IPS-15b (cell line): Measurements from ENCODE around the gene KIF3A.

ENCODE experiments used
- H3K27me3 ChIP-seq: one replicate; pipeline ENCODE4 v1.6.1; 2013; ENCODE audit warnings: low read length; ENCODE audit not compliant: control insufficient read depth, insufficient read depth
- H3K36me3 ChIP-seq: one replicate; pipeline ENCODE4 v1.6.1; 2013; ENCODE audit warnings: low read length; ENCODE audit not compliant: control insufficient read depth, insufficient read depth
- H3K4me1 ChIP-seq: one replicate; pipeline ENCODE4 v1.6.1; 2013; ENCODE audit warnings: mild to moderate bottlenecking, low read length; ENCODE audit not compliant: control insufficient read depth, insufficient read depth
- H3K4me3 ChIP-seq: one replicate; pipeline ENCODE4 v1.5.1; 2013; ENCODE audit warnings: low read depth, low read length
- H3K9ac ChIP-seq: one replicate; pipeline ENCODE4 v1.6.1; 2013; ENCODE audit warnings: low read depth, mild to moderate bottlenecking, low read length
- H3K9me3 ChIP-seq: one replicate; pipeline ENCODE4 v1.6.1; 2013; ENCODE audit warnings: mild to moderate bottlenecking, low read length; ENCODE audit not compliant: control insufficient read depth, insufficient read depth

Gene KIF3A

DNA sequence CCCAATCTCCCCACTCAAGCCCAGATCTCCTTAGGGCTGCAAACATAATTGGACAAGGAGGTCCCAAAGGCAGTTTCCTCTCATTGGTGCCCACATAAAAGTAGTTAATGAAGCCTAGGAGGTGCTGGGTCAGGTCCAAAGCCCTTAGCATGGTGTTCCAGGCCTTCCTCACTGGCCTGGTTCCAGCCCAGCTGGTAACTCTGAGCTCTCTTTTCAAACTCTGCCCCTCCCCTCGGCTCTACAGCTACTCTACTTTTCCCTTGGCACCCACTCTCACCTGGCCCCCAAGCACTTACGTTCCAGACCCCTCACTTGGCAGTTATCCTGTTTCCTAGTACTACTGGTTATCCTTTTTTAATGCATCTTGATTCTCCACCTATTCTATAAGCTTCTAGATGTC is 29.8 kb upstream of the KIF3A start:
- Histone ChIP-seq H3K27me3 (no peaks in the 10 kb centered on the region), H3K9me3 (no peaks in the 10 kb centered on the region), H3K9ac (no peak overlapping the region), H3K4me1 (peaks cover 4% of the 10 kb centered on the region), H3K4me3 (no peak overlapping the region), H3K36me3 (peaks cover 8% of the 10 kb centered on the region)

DNA sequence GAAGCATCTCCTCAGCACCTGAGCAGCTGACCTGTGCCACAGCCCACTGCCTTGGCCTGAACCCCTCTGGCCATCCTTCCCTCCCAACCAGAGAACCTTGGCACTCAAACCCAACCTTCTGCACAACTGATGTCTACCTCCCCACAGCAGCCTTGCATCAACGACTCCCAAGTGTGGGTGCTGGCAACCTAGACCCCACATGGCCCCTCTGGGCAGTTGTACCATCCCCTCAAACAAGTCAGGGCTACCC is 29.4 kb upstream of the KIF3A start:
- peaks cover under 1% of the 10 kb centered on the region for H3K4me1 ChIP-seq

DNA sequence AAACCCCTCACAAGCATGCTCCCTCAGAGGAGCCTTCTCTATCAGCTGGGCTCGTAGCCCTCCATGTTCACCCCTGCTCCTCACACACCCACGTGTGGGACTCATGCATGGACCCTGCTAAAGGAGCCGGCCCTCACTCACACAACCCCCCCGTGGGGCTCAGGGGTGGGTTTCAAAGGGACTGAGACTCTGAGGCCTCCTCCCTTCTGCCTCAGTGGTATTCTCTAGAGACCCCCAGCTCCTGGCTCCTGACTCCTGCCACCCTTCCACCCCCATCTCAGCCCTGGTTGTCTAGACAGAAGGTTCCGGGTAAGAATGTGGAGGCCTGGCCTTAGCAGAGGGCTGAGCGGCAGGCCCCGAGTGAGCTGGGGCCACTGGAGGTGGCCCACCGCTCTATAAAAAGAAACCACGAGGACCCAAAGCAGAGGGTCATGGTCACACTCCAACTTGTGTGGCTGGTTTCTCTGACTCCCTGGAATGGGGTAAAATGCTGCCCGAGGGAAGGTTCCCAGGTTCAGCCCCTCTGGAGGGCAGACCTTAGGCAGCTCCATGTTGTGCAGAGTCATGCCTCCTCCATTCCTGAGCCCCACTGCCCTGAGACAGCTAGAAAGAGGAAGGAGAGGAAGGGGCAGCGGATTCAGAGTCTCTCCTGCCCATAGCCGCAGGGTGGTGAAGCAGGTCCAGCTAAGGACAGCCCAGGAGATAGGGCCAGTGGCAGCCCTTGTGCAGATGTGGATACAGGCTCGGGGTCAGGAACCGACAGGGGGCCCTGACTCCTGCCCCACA is 28.9 kb upstream of the KIF3A start:
- no peak overlapping the region for H3K9ac ChIP-seq
- no peaks in the 10 kb centered on the region for H3K4me1 ChIP-seq
- no peaks in the 10 kb centered on the region for H3K27me3 ChIP-seq
- H3K36me3 ChIP-seq, result peaks cover 12% of the 10 kb centered on the region
- H3K9me3 ChIP-seq, result no peaks in the 10 kb centered on the region
- no peak overlapping the region for H3K4me3 ChIP-seq

More for the DNA sequence above, 29.4 kb upstream of the KIF3A start:
- Histone ChIP-seq H3K9me3 (no peaks in the 10 kb centered on the region), H3K36me3 (peaks cover 8% of the 10 kb centered on the region), H3K4me3 (no peak overlapping the region), H3K27me3 (no peaks in the 10 kb centered on the region), H3K9ac (no peak overlapping the region)

DNA sequence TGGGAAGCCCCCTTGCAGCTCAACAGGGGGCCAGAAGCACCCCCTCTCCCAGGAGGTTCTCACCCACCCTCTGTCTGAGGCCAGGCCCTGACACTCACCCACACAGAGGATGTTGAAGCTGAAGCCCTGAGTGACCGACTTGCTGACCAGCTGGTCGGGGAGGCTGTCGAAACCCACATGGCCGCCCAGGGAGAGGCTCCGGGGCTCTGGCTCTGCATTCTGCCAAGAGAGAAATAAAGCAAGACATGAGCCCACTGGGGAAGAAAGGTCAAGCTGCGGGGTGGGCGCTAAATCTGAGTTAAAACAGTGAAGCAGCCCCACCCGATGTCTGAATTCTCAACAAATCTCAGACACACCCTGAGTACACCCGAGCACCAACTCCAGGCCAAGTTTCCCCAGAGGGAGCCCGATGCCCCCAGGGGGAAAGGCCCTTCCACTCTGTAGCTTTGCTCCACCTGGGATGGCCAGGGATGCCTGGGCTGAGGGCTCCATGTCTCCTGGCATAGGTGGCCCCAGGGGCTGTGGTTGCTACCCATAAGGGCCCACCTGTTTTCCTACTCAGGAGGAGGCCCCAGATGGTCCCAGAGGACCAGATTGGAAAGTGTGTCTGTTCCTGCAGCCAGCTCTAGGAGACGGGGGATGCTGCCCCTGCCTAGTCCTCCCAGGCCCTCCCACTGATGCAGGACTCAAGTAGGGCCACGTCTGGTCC is 28.1 kb upstream of the KIF3A start:
- Histone ChIP-seq H3K9me3 (no peaks in the 10 kb centered on the region), H3K4me3 (no peak overlapping the region), H3K4me1 (no peaks in the 10 kb centered on the region), H3K36me3 (peaks cover 12% of the 10 kb centered on the region), H3K27me3 (no peaks in the 10 kb centered on the region), H3K9ac (no peak overlapping the region)

DNA sequence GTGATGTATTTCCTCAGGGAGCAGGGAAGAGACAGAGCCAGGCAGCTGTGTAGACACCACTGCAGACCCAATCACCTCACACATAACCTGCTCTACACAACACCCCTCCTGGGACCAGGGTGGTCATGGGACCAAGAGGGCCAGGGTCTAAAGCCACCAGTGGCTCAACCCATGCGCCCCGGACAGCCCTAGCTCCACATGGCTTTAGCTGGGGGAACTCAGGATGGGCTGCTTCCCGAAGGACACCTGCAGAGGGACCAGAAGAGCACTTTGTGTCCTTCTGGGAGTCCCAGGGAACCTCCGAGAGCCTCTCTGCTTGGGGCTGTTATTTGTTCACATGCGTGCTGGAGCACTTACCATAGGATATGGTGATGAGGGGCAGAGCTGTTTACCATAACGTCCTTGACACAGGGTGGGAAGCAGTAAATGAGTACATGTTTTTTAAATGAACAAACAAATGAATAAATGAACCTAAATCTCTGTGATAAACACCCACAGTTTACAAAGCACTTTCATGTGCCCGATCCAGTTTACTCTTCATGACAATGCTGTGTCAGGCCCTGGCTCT is 27.4 kb upstream of the KIF3A start:
- no peaks in the 10 kb centered on the region for H3K27me3 ChIP-seq
- H3K9ac ChIP-seq, result no peak overlapping the region
- no peaks in the 10 kb centered on the region for H3K4me1 ChIP-seq
- H3K36me3 ChIP-seq, result peaks cover 12% of the 10 kb centered on the region
- H3K9me3 ChIP-seq, result no peaks in the 10 kb centered on the region
- no peak overlapping the region for H3K4me3 ChIP-seq

DNA sequence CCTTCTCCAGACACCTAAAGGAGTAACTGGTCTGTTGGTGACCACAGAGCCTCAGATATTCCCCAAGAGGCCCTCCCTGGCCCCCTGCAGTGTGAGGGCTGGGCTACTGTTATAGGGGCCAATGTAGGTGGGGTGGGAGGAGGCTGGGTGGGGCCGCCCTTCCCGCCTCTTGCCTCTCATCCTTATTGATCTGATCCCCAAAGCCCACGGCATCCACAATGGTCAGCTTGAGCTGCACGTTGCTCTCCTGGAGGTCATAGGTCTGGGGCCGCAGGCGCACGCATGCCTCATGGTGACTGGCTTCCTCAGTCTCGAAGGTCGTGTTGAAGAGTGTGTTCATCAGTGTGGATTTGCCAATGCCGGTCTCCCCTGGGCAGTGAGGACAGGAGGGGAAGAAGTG is 26.7 kb upstream of the KIF3A start:
- Histone ChIP-seq H3K4me1 (no peaks in the 10 kb centered on the region), H3K36me3 (peaks cover 17% of the 10 kb centered on the region), H3K27me3 (no peaks in the 10 kb centered on the region), H3K4me3 (no peak overlapping the region), H3K9me3 (no peaks in the 10 kb centered on the region), H3K9ac (no peak overlapping the region)

DNA sequence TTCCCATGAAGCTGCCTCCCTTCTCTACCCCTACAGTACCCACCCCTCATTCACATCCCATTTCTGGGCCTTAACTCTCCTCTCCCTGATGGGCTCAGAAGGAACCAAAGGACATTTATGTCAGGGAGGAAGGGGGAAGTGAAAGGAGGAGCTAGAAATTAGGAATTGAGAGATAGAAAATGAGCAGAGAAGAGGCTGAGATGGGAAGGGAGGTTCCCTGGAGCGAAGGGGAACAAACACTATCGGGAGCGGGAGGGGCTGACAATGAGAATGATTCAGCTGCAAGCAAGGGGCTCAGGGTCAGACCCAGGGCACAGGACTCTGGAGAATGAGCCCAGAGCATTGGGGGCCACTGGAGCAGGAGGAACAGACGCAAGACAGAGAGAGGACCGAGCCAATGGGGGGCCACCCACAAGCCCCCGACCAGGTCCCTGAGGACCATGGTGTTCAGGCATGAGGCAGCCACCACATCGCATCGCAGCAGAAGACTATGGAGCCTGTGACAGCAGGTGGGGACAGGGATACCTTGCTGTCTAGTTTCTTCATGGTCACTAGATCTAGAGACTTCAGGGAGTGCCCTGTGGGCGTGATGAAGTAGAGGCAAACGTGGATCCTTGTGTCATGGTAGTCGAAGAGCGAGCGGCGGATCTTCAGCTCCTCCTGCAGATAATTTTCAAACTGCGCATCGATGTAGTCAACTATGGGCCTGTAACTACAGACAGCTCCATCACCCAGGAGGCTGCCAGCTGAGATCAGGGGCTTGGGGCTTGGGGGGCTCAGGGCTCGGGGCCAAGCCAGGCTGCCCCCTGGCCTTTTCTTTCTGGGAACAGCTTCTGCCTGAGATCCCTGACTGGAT is 26.1 kb upstream of the KIF3A start:
- H3K4me1 ChIP-seq, result no peaks in the 10 kb centered on the region
- no peaks in the 10 kb centered on the region for H3K9me3 ChIP-seq
- H3K27me3 ChIP-seq, result no peaks in the 10 kb centered on the region
- no peak overlapping the region for H3K9ac ChIP-seq
- H3K36me3 ChIP-seq, result peaks cover 17% of the 10 kb centered on the region
- no peak overlapping the region for H3K4me3 ChIP-seq

DNA sequence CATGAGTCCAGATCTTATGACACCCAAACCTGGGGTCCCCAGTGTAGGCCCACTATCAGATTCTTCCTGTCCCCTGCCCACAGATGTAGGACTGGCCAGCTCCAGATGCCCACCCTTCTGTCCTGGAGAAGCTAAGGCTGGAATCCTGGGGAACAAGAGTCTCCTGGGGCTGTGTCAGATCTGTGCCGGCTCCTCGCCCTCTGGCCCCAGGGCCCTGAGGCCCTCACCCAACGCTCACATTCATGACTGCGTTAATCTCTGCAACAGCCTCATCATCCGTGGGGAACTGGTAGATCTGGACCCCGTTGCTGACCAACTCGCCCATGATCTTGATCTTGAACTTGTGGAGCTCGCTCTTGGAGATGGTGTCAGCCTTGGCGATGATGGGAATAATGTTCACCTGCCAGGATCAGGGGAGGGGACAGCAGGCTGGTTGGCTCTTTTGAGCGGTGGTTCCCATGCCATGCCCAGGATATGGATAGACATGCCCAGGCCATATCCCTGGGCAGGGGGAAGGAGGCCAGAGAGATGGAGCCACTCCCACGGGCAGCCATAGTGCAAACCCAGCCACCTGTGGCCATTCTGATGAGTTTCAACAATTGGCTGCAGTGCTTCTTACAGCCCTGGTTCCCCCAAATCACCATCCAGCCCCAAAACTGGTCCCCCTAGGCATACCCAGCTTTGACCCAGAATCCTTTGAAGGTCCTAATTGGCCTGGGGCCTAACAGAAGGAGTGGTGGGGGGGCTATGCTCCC is 25.1 kb upstream of the KIF3A start:
- Histone ChIP-seq H3K4me3 (no peak overlapping the region), H3K4me1 (no peaks in the 10 kb centered on the region), H3K9ac (no peak overlapping the region), H3K27me3 (no peaks in the 10 kb centered on the region), H3K9me3 (no peaks in the 10 kb centered on the region), H3K36me3 (peaks cover 17% of the 10 kb centered on the region)

DNA sequence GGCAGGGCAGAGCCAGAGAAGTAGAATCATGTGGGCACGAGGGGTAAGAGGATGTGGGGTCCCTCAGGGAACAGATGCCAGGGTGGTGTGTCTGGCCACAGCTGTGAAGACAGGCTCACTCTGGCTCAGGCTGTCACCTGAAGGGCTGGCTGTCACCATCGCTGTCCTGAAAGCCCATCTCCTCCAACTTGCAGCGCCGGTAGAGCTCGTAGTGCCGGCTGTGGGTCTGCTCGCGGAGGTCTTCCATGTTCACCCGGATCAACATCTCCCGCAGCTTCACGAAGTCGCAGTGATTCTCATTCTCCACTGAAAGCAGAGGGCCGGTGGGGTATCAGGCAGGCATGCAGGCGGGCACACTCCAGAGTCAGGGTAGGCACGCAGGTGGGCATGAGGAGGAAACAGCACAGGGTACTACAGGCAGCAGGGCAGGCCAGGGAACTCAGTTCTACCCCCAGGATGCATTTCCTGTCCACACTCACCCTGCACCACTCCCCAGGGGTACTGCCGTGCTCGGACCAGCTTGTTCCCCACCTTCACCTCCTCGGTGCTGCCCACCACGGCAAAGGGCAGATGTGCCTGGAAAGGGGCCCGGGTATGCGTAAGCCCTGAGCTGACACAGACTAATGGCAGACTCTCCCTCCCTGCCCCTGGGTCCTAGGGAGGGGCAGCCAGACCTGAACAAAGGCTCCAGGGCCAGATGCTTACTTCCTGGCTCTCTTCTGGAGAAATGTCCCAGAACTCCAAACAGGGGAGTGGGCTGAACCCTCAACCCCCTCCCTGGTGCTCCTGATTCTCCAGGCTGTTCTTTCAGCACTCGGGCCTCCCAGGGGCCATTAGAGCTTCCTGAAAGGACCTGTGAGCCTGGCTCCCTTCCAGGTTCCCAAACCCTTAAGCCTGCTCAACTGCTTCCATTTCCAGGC is 24.2 kb upstream of the KIF3A start:
- H3K27me3 ChIP-seq, result no peaks in the 10 kb centered on the region
- no peak overlapping the region for H3K9ac ChIP-seq
- H3K9me3 ChIP-seq, result no peaks in the 10 kb centered on the region
- H3K36me3 ChIP-seq, result peaks cover 17% of the 10 kb centered on the region
- H3K4me1 ChIP-seq, result no peaks in the 10 kb centered on the region
- no peak overlapping the region for H3K4me3 ChIP-seq

DNA sequence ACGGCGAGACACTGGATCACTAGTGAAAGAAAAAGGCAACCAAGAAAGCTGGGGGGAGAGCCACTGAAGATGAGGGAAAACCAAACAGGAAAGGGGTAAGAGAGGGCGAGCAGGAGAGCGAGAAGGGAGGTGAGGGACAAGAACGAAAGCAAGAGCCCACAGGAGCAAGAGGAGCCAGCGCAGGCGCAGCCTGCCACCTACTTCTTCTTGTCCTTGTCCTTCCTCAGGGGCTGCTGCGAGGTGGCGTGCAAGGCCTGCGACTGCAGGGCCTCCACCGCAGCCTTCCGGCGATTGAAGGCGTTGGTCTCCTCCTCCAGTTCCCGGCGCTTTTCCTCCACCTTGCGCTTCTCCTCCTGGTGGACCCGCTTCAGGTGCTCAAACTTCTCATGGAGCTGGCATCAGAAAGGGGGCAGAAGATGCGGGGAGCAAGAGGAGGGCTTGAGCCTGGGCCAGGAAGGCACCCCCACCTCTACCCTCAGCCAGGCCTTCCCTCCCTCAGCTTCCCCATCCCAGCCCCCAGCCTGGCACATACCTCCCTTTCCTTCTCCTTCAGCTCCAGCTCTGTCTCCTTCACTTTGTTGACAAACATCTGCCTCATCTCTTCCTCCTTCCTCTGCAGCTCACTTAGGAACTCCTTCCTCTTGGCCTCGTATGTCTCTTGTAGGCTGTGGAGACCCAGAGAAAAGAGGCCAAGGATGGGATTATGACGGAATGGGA is 23.4 kb upstream of the KIF3A start:
- Histone ChIP-seq H3K36me3 (peaks cover 17% of the 10 kb centered on the region), H3K9ac (no peak overlapping the region)

More for the DNA sequence above, 23.4 kb upstream of the KIF3A start:
- Histone ChIP-seq H3K9me3 (no peaks in the 10 kb centered on the region), H3K4me3 (no peak overlapping the region), H3K27me3 (no peaks in the 10 kb centered on the region), H3K4me1 (no peaks in the 10 kb centered on the region)
